DOHH2 (cell line): ENCODE data around the gene KIF18B.

Source experiments
- H3F3A ChIP-seq: fragments of 200-600 bp; sonication (generic), shearing (Covaris generic); 2 replicates; pipeline ENCODE4 v1.6.0; 2016; ENCODE audit warnings: antibody characterized with exemption, mild to moderate bottlenecking; ENCODE audit not compliant: control insufficient read depth, insufficient read depth
- H3K27ac ChIP-seq: fragments of 200-600 bp; sonication (generic); 2 replicates; pipeline ENCODE4 v1.5.1; 2014; ENCODE audit warnings: low read depth, mild to moderate bottlenecking, low read length, moderate library complexity
- H3K27me3 ChIP-seq: fragments of 200-600 bp; sonication (generic); 2 replicates; pipeline ENCODE4 v1.6.1; 2014; ENCODE audit warnings: mild to moderate bottlenecking, low read length, mixed read lengths; ENCODE audit not compliant: control insufficient read depth
- H3K36me3 ChIP-seq: fragments of 200-600 bp; sonication (generic); 2 replicates; pipeline ENCODE4 v1.6.1; 2014; ENCODE audit warnings: mild to moderate bottlenecking, low read length, moderate library complexity, mixed read lengths; ENCODE audit not compliant: control insufficient read depth
- H3K4me1 ChIP-seq: fragments of 200-600 bp; sonication (generic); 2 replicates; pipeline ENCODE4 v1.6.1; 2014; ENCODE audit warnings: mild to moderate bottlenecking, low read length, mixed read lengths; ENCODE audit not compliant: control insufficient read depth
- H3K4me2 ChIP-seq: fragments of 200-600 bp; sonication (generic); 2 replicates; pipeline ENCODE4 v1.6.0; 2014; ENCODE audit warnings: mild to moderate bottlenecking, low read length, moderate library complexity
- H3K4me3 ChIP-seq: fragments of 200-600 bp; sonication (generic); 2 replicates; pipeline ENCODE4 v1.5.1; 2014; ENCODE audit warnings: mild to moderate bottlenecking, low read length, mixed read lengths
- H3K79me2 ChIP-seq: fragments of 200-600 bp; sonication (generic); 2 replicates; pipeline ENCODE4 v1.6.1; 2014; ENCODE audit warnings: mild to moderate bottlenecking, low read length, mixed read lengths; ENCODE audit not compliant: control insufficient read depth
- H3K9me2 ChIP-seq: fragments of 200-600 bp; sonication (generic); replicated peaks from 2 replicates; pipeline ENCODE4 v1.6.1; 2014; ENCODE audit warnings: mild to moderate bottlenecking, low read length, mixed read lengths; ENCODE audit not compliant: control insufficient read depth
- H3K9me3 ChIP-seq: fragments of 200-600 bp; sonication (generic); 2 replicates; pipeline ENCODE4 v1.6.1; 2014; ENCODE audit warnings: antibody characterized with exemption, low read length, mixed read lengths; ENCODE audit not compliant: control insufficient read depth, insufficient read depth
- H4K20me1 ChIP-seq: fragments of 200-600 bp; sonication (generic); 2 replicates; pipeline ENCODE4 v1.6.0; 2014; ENCODE audit warnings: low read depth, mild to moderate bottlenecking, antibody characterized with exemption, low read length, moderate library complexity; ENCODE audit not compliant: control insufficient read depth, insufficient read depth
- EZH2phosphoT487 ChIP-seq: fragments of 200-600 bp; sonication (generic); IDR thresholded peaks from 2 replicates; pipeline ENCODE4 v1.6.1; 2017; ENCODE audit warnings: borderline replicate concordance, mild to moderate bottlenecking, antibody characterized with exemption, low read length, moderate library complexity, mixed read lengths
- TF ChIP-seq, protein P1 (sequence below): fragments of 200-600 bp; sonication (generic); IDR thresholded peaks from one replicate; pipeline ENCODE4 v1.5.1; 2014; ENCODE audit warnings: antibody characterized with exemption, mild to moderate bottlenecking, low read depth, low read length; ENCODE audit not compliant: poor library complexity, severe bottlenecking

Gene KIF18B

DNA sequence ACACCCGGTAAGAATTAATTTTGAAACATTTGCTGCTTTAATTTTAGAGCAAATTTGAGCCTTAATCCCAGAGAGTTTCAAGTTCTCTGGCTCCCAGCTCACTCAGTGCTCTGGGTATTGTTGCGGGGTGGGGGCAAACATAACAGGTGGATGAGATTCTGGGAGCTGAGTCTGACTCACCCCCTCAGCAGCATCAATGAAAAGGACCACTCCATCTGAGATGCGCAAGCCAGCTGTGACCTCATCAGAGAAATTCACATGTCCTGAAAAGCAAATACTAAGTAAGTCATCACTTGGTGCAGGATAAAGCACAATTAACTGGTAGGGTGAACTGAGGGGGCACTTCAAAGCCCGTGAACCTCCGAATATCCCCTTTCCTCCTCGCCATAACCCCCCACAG lies 68.2 kb downstream of the KIF18B start:
- H3K36me3 ChIP-seq: peaks cover 89% of the 10 kb centered on the region
- peaks cover 6% of the 10 kb centered on the region for H3F3A ChIP-seq
- H3K9me3 ChIP-seq: no peaks in the 10 kb centered on the region
- H4K20me1 ChIP-seq: no peaks in the 10 kb centered on the region
- no peaks in the 10 kb centered on the region for H3K4me1 ChIP-seq
- no peaks in the 10 kb centered on the region for H3K27me3 ChIP-seq
- H3K4me2 ChIP-seq: no peak overlapping the region
- H3K9me2 ChIP-seq: no peaks in the 10 kb centered on the region
- H3K4me3 ChIP-seq: no peak overlapping the region
- H3K79me2 ChIP-seq: no peaks in the 10 kb centered on the region
- H3K27ac ChIP-seq: no peak overlapping the region
- no peak for TF ChIP-seq EZH2phosphoT487
- TF ChIP-seq, protein P1, sequence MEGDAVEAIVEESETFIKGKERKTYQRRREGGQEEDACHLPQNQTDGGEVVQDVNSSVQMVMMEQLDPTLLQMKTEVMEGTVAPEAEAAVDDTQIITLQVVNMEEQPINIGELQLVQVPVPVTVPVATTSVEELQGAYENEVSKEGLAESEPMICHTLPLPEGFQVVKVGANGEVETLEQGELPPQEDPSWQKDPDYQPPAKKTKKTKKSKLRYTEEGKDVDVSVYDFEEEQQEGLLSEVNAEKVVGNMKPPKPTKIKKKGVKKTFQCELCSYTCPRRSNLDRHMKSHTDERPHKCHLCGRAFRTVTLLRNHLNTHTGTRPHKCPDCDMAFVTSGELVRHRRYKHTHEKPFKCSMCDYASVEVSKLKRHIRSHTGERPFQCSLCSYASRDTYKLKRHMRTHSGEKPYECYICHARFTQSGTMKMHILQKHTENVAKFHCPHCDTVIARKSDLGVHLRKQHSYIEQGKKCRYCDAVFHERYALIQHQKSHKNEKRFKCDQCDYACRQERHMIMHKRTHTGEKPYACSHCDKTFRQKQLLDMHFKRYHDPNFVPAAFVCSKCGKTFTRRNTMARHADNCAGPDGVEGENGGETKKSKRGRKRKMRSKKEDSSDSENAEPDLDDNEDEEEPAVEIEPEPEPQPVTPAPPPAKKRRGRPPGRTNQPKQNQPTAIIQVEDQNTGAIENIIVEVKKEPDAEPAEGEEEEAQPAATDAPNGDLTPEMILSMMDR: no peak

DNA sequence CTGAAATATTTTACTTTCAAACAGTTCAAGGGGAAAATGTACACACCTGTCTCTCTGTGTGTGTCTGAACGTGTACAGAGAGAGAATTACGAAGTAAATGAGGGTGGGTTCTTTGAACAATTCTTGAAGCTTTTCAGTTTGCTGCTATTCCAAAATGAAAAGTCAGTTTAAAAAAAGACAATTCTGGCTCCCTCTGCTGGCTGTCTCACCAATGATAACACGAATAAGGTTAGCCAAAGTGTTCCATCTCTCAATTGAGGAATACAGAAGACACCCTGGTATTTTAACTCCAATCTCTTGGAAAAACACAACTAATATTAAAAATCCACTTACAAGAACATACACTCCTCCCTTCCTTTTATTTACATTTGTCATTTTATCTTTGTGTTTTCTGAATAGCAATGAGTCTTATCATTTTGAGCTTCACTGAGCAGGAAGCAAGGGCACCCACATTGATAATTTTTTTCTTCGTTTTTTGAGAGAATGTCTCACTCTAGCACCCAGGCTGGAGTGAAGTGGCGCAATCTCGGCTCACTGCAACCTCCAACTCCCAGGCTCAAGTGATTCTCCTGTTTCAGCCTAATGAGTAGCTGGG lies 68.8 kb downstream of the KIF18B start:
- Histone ChIP-seq H3K27me3 (no peaks in the 10 kb centered on the region), H4K20me1 (no peaks in the 10 kb centered on the region), H3K27ac (no peak overlapping the region), H3K9me3 (no peaks in the 10 kb centered on the region), H3K4me2 (no peak overlapping the region), H3K4me3 (no peak overlapping the region), H3F3A (peaks cover 6% of the 10 kb centered on the region), H3K79me2 (no peaks in the 10 kb centered on the region), H3K4me1 (no peaks in the 10 kb centered on the region), H3K36me3 (peaks cover 87% of the 10 kb centered on the region), H3K9me2 (no peaks in the 10 kb centered on the region)
- TF ChIP-seq, protein P1: peak; percentile 75
- no peak for TF ChIP-seq EZH2phosphoT487

DNA sequence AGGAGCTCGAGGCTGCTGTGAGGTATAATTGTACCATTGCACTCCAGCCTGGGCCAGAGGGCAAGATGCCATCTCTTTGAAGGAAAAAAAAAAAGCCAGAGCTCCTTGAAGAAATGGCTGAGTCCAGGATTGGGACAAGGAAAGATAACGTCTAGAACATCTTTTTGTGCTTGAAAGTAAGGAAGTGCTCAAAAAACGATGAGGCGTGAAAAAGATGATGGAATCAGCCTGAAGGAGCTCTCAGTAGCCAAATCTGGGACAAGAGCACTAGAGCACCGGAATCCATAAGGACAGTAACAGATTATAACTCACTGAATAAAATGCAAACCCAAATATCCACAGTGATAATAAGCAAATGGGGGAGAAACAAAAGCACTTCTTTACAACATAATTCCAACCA lies 70.5 kb downstream of the KIF18B start:
- no peaks in the 10 kb centered on the region for H3K79me2 ChIP-seq
- no peak overlapping the region for H3K4me2 ChIP-seq
- no peaks in the 10 kb centered on the region for H3K9me3 ChIP-seq
- peaks cover 6% of the 10 kb centered on the region for H3F3A ChIP-seq
- peaks cover 85% of the 10 kb centered on the region for H3K36me3 ChIP-seq
- no peaks in the 10 kb centered on the region for H4K20me1 ChIP-seq
- TF ChIP-seq EZH2phosphoT487: no peak
- no peaks in the 10 kb centered on the region for H3K27me3 ChIP-seq
- no peak overlapping the region for H3K27ac ChIP-seq
- no peaks in the 10 kb centered on the region for H3K9me2 ChIP-seq
- no peak overlapping the region for H3K4me3 ChIP-seq
- H3K4me1 ChIP-seq: no peaks in the 10 kb centered on the region

DNA sequence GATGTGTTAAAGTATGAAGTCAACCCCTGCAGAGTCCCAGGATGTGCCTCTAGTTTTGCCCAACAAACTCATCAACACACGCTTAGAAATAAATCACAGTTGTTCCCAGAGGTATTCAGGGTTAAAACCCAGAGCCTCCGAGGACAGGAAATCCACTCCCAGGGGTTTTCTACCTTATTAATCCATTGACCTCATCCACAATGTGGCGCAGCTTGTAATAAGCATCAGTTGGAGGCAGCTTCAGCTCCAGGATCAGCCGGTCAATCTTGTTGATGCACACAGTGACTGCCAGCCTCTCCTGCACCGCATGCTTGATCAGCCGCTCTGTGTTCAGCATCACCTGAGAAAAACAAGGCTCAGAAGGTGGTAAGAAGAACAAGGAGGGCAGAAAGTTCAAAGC lies 71.8 kb downstream of the KIF18B start:
- Histone ChIP-seq H3K4me3 (no peak overlapping the region), H3K9me3 (no peaks in the 10 kb centered on the region), H3K9me2 (no peaks in the 10 kb centered on the region), H3K4me1 (no peaks in the 10 kb centered on the region), H3K27ac (no peak overlapping the region), H3F3A (peaks cover 2% of the 10 kb centered on the region), H3K4me2 (no peak overlapping the region), H3K36me3 (peaks cover 84% of the 10 kb centered on the region), H4K20me1 (no peaks in the 10 kb centered on the region), H3K79me2 (no peaks in the 10 kb centered on the region), H3K27me3 (no peaks in the 10 kb centered on the region)
- TF ChIP-seq, protein P1: no peak
- no peak for TF ChIP-seq EZH2phosphoT487
